Glutamatergic neuron (in vitro differentiated cells): ENCODE measurements around the gene MTERF2. TPM values are rescaled to one million over a fixed set of nuclear protein-coding genes. Genes with fewer than 3 reads are reported as not detected.

Source experiments
- DNase-seq: peaks from one replicate; pipeline ENCODE4 v3.0.0; 2022
- H3K27ac Mint-ChIP-seq: one replicate; pipeline ENCODE4 v1.8.0; 2020; ENCODE audit warnings: mild to moderate bottlenecking, mixed read lengths, inconsistent platforms; ENCODE audit not compliant: unreplicated experiment
- H3K27me3 Mint-ChIP-seq: one replicate; pipeline ENCODE4 v1.8.0; 2020; ENCODE audit warnings: mild to moderate bottlenecking, moderate library complexity, mixed read lengths, inconsistent platforms; ENCODE audit not compliant: unreplicated experiment
- H3K36me3 Mint-ChIP-seq: one replicate; pipeline ENCODE4 v1.8.0; 2020; ENCODE audit warnings: mild to moderate bottlenecking, mixed read lengths, inconsistent platforms; ENCODE audit not compliant: unreplicated experiment
- H3K4me1 Mint-ChIP-seq: one replicate; pipeline ENCODE4 v1.8.0; 2020; ENCODE audit warnings: mild to moderate bottlenecking, low read depth, mixed read lengths, inconsistent platforms; ENCODE audit not compliant: unreplicated experiment
- H3K4me3 Mint-ChIP-seq: one replicate; pipeline ENCODE4 v1.8.0; 2020; ENCODE audit warnings: mild to moderate bottlenecking, mixed read lengths, inconsistent platforms; ENCODE audit not compliant: unreplicated experiment
- H3K9me3 Mint-ChIP-seq: one replicate; pipeline ENCODE4 v1.8.0; 2020; ENCODE audit warnings: mild to moderate bottlenecking, moderate library complexity, mixed read lengths, inconsistent platforms; ENCODE audit not compliant: unreplicated experiment
- total RNA-seq: library from RNA; stranded (reverse); fragmentation: NEBNext Ultra II Directional; extraction: Animal tissue kit (Norgen Biotek cat#: 25700); gene quantifications from one replicate; pipeline ENCODE4 v1.2.1, GENCODE V29; 2021; ENCODE audit not compliant: unreplicated experiment
- TF ChIP-seq, protein P1 (sequence below): fragments of 200-600 bp; sonication (generic); IDR thresholded peaks from one replicate; pipeline ENCODE4 v1.5.0; 2021; ENCODE audit not compliant: partially characterized antibody, unreplicated experiment

The MTERF2 gene
- total RNA-seq, 1 donor from 2014 or later: 13.2 TPM

DNA sequence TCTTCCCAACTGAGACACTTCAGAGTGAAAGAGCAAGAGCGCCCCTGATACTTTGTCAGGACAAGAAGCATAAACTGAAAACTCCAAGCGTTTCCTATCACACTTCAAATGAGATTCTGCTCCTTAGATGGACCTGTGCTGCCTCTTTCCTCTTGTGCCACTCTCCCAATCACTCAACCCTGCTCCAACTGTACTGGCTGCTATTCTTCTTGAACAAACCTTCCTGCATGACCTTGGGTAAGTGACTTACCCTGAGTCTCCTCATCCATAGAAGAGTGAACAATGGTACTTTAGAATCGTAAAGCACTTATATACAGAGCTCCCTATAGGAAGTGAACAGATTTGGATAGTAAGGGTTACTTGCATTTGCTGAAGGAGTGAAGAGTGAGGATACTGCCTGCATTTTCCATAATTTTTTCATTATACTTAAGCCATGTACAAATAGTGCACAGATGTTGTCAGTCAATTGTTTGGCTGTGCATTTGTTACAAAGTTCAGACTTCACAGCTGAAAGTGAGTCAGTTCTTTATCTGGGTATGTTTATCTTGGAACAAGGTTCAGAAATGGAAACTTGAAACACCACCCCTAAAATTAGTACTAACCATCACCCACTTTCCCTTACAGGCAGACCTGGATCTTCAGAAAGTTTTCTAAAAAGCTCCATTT, 10.8 kb downstream of the MTERF2 start:
- H3K4me3 Mint-ChIP-seq: no peak overlapping the region
- no peak overlapping the region for H3K27ac Mint-ChIP-seq
- no peaks in the 10 kb centered on the region for H3K36me3 Mint-ChIP-seq
- TF ChIP-seq, protein P1, sequence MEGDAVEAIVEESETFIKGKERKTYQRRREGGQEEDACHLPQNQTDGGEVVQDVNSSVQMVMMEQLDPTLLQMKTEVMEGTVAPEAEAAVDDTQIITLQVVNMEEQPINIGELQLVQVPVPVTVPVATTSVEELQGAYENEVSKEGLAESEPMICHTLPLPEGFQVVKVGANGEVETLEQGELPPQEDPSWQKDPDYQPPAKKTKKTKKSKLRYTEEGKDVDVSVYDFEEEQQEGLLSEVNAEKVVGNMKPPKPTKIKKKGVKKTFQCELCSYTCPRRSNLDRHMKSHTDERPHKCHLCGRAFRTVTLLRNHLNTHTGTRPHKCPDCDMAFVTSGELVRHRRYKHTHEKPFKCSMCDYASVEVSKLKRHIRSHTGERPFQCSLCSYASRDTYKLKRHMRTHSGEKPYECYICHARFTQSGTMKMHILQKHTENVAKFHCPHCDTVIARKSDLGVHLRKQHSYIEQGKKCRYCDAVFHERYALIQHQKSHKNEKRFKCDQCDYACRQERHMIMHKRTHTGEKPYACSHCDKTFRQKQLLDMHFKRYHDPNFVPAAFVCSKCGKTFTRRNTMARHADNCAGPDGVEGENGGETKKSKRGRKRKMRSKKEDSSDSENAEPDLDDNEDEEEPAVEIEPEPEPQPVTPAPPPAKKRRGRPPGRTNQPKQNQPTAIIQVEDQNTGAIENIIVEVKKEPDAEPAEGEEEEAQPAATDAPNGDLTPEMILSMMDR: no peak
- H3K27me3 Mint-ChIP-seq: no peaks in the 10 kb centered on the region
- H3K9me3 Mint-ChIP-seq: no peaks in the 10 kb centered on the region
- no peak for DNase-seq
- no peaks in the 10 kb centered on the region for H3K4me1 Mint-ChIP-seq

DNA sequence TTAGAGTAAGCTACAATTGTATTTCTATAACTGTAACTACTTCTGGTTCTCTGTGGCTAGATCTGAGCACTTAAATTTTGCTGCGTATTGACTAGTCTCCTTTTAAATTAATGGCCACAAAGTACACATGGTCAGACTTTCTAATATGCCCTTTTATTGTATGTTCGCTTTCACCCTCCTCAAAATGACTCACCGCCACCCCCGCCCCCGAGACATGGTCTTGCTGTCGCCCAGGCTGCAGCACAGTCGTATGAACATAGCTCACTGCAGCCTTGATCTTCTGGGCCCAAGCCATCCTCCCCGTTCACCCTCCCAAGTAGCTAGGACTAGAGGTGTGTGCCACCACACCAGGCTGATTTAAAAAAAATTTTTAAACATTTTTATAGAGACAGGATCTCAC, 11.8 kb downstream of the MTERF2 start:
- no peak overlapping the region for H3K27ac Mint-ChIP-seq
- no peaks in the 10 kb centered on the region for H3K9me3 Mint-ChIP-seq

DNA sequence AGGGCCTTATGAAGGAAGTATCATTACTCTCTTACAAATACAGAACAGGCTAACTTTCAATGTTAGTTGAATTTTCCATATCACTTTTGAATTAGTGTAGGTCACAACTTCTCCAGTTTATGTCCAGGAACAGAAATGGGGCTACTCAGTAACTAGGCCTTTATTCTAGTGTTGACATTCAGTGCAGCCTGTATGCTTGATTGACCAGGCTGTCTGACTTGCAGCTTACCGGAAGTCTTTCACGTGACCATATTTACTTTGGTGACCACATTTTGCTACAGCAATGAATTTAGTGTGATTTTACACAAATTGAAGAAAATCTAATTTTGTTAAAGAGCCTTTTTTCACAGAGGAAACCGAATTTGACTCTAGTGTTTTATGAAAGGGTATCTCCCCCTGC, 12.4 kb downstream of the MTERF2 start:
- Mint-ChIP-seq H3K27me3 (no peaks in the 10 kb centered on the region), H3K9me3 (no peaks in the 10 kb centered on the region), H3K36me3 (no peaks in the 10 kb centered on the region), H3K27ac (no peak overlapping the region), H3K4me1 (no peaks in the 10 kb centered on the region), H3K4me3 (no peak overlapping the region)
- TF ChIP-seq, protein P1: no peak
- DNase-seq: no peak

More for the DNA sequence above, 11.8 kb downstream of the MTERF2 start:
- DNase-seq: no peak
- Mint-ChIP-seq H3K4me3 (no peak overlapping the region), H3K36me3 (no peaks in the 10 kb centered on the region), H3K27me3 (no peaks in the 10 kb centered on the region), H3K4me1 (no peaks in the 10 kb centered on the region)
- TF ChIP-seq, protein P1: no peak

DNA sequence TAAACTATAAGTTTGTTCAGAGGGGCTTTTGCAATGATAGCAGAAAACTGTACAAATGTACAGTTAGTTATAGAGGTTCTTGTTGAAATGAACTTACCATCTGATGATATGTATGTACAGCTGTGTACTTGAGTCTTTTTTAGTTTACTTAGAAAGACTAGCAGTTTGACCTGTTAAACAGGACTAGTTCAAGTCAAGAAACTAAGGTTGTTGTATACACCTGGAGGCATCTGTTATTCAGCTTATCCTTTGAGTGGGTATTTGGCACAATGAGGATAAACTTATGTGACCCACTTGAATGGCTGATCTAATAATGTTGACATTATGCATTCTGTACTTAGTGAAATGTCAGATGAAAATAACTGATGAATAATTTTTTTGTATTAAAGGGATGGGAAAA, 13.4 kb downstream of the MTERF2 start:
- Mint-ChIP-seq H3K9me3 (no peaks in the 10 kb centered on the region), H3K4me1 (no peaks in the 10 kb centered on the region), H3K36me3 (no peaks in the 10 kb centered on the region), H3K27me3 (no peaks in the 10 kb centered on the region), H3K27ac (no peak overlapping the region), H3K4me3 (no peak overlapping the region)
- DNase-seq: no peak
- TF ChIP-seq, protein P1: no peak

DNA sequence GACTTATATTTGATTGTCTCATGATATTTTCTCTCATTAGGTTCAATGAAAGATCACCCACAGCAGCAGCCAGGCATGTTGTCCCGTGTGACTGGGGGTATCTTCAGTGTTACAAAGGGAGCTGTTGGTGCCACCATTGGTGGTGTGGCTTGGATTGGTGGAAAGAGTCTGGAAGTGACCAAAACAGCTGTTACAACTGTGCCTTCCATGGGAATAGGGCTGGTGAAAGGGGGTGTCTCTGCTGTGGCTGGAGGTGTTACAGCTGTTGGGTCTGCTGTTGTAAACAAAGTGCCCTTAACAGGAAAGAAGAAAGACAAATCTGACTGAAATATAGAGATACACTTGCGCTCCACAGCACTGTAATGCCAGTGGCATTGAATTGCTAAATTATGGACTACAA, 15.9 kb downstream of the MTERF2 start:
- no peaks in the 10 kb centered on the region for H3K9me3 Mint-ChIP-seq
- TF ChIP-seq, protein P1: no peak
- no peaks in the 10 kb centered on the region for H3K36me3 Mint-ChIP-seq
- H3K4me3 Mint-ChIP-seq: no peak overlapping the region
- H3K27ac Mint-ChIP-seq: no peak overlapping the region
- no peaks in the 10 kb centered on the region for H3K27me3 Mint-ChIP-seq
- DNase-seq: no peak
- no peaks in the 10 kb centered on the region for H3K4me1 Mint-ChIP-seq
